Measurements from ENCODE around the gene LBR.
A peak's percentile ranks its signal among the peaks of the same experiment; 100 is the strongest.

Gene LBR

GRCh38 chr1:225424562-225425200 lies 3.2 kb downstream of the LBR start:
- Histone ChIP-seq H3K4me3 (ENCODE audit: low read depth in 1 of 2, low read length in 2 of 2) (peak overlapping the region in 1 of 2 donors; percentile 84), H3K36me3 (ENCODE audit: insufficient read depth, low read length) (peaks cover 5% of the 10 kb centered on the region), H3K4me1 (ENCODE audit: insufficient read depth, low read length) (peaks cover 46% of the 10 kb centered on the region), H3K27me3 (ENCODE audit: control insufficient read depth in 1 of 2, insufficient read depth in 2 of 2, low read length in 2 of 2) (no peaks in the 10 kb centered on the region), H3K9me3 (ENCODE audit: low read length) (no peaks in the 10 kb centered on the region), H3K9ac (ENCODE audit: low read length) (peak overlapping the region; percentile 38), H3K27ac (ENCODE audit: low read depth, low read length) (no peak overlapping the region)

- H3K27ac ChIP-seq (ENCODE audit: low read depth, low read length): peak overlapping the region; percentile 28
- H3K9ac ChIP-seq (ENCODE audit: low read length): no peak overlapping the region
- H3K36me3 ChIP-seq (ENCODE audit: insufficient read depth, low read length): peaks cover 17% of the 10 kb centered on the region
- H3K4me1 ChIP-seq (ENCODE audit: insufficient read depth, low read length): peaks cover 46% of the 10 kb centered on the region
- peak overlapping the region; percentile 7 to 16 for H3K4me3 ChIP-seq (ENCODE audit: low read depth in 1 of 2, low read length in 2 of 2)
- no peaks in the 10 kb centered on the region for H3K9me3 ChIP-seq (ENCODE audit: low read length)
- no peaks in the 10 kb centered on the region for H3K27me3 ChIP-seq (ENCODE audit: control insufficient read depth in 1 of 2, insufficient read depth in 2 of 2, low read length in 2 of 2)
These were observed 4.4 kb downstream of the LBR start for GRCh38 chr1:225423518-225423855.

GRCh38 chr1:225422795-225423517 lies 4.9 kb downstream of the LBR start:
- H3K27me3 ChIP-seq (ENCODE audit: control insufficient read depth in 1 of 2, insufficient read depth in 2 of 2, low read length in 2 of 2): no peaks in the 10 kb centered on the region
- H3K9me3 ChIP-seq (ENCODE audit: low read length): no peaks in the 10 kb centered on the region
- H3K9ac ChIP-seq (ENCODE audit: low read length): peak overlapping the region; percentile 3
- peaks cover 46% of the 10 kb centered on the region for H3K4me1 ChIP-seq (ENCODE audit: insufficient read depth, low read length)
- H3K4me3 ChIP-seq (ENCODE audit: low read depth in 1 of 2, low read length in 2 of 2): peak overlapping the region; percentile 16 to 25
- peak overlapping the region; percentile 28 for H3K27ac ChIP-seq (ENCODE audit: low read depth, low read length)
- H3K36me3 ChIP-seq (ENCODE audit: insufficient read depth, low read length): peaks cover 19% of the 10 kb centered on the region

GRCh38 chr1:225422031-225422605 lies 5.7 kb downstream of the LBR start:
- H3K4me1 ChIP-seq (ENCODE audit: insufficient read depth, low read length): peaks cover 46% of the 10 kb centered on the region
- no peaks in the 10 kb centered on the region for H3K27me3 ChIP-seq (ENCODE audit: control insufficient read depth in 1 of 2, insufficient read depth in 2 of 2, low read length in 2 of 2)
- H3K4me3 ChIP-seq (ENCODE audit: low read depth in 1 of 2, low read length in 2 of 2): peak overlapping the region in 1 of 2 donors; percentile 25
- H3K36me3 ChIP-seq (ENCODE audit: insufficient read depth, low read length): peaks cover 26% of the 10 kb centered on the region
- peak overlapping the region; percentile 27 for H3K27ac ChIP-seq (ENCODE audit: low read depth, low read length)
- no peaks in the 10 kb centered on the region for H3K9me3 ChIP-seq (ENCODE audit: low read length)
- peak overlapping the region; percentile 10 for H3K9ac ChIP-seq (ENCODE audit: low read length)

- H3K4me1 ChIP-seq (ENCODE audit: insufficient read depth, low read length): peaks cover 29% of the 10 kb centered on the region
- H3K27ac ChIP-seq (ENCODE audit: low read depth, low read length): no peak overlapping the region
- H3K36me3 ChIP-seq (ENCODE audit: insufficient read depth, low read length): peaks cover 54% of the 10 kb centered on the region
- H3K27me3 ChIP-seq (ENCODE audit: control insufficient read depth in 1 of 2, insufficient read depth in 2 of 2, low read length in 2 of 2): no peaks in the 10 kb centered on the region
- no peak overlapping the region for H3K9ac ChIP-seq (ENCODE audit: low read length)
- no peak overlapping the region for H3K4me3 ChIP-seq (ENCODE audit: low read depth in 1 of 2, low read length in 2 of 2)
- H3K9me3 ChIP-seq (ENCODE audit: low read length): no peaks in the 10 kb centered on the region
These were observed 9.2 kb downstream of the LBR start for GRCh38 chr1:225418598-225418997.

GRCh38 chr1:225418059-225418458 lies 9.8 kb downstream of the LBR start:
- Histone ChIP-seq H3K4me1 (ENCODE audit: insufficient read depth, low read length) (peaks cover 29% of the 10 kb centered on the region), H3K9ac (ENCODE audit: low read length) (no peak overlapping the region), H3K36me3 (ENCODE audit: insufficient read depth, low read length) (peaks cover 55% of the 10 kb centered on the region), H3K27me3 (ENCODE audit: control insufficient read depth in 1 of 2, insufficient read depth in 2 of 2, low read length in 2 of 2) (no peaks in the 10 kb centered on the region), H3K4me3 (ENCODE audit: low read depth in 1 of 2, low read length in 2 of 2) (no peak overlapping the region), H3K27ac (ENCODE audit: low read depth, low read length) (no peak overlapping the region), H3K9me3 (ENCODE audit: low read length) (no peaks in the 10 kb centered on the region)

- Histone ChIP-seq H3K27me3 (ENCODE audit: control insufficient read depth in 1 of 2, insufficient read depth in 2 of 2, low read length in 2 of 2) (no peaks in the 10 kb centered on the region), H3K4me3 (ENCODE audit: low read depth in 1 of 2, low read length in 2 of 2) (no peak overlapping the region), H3K36me3 (ENCODE audit: insufficient read depth, low read length) (peaks cover 71% of the 10 kb centered on the region), H3K9me3 (ENCODE audit: low read length) (no peaks in the 10 kb centered on the region), H3K27ac (ENCODE audit: low read depth, low read length) (no peak overlapping the region), H3K4me1 (ENCODE audit: insufficient read depth, low read length) (peaks cover 30% of the 10 kb centered on the region), H3K9ac (ENCODE audit: low read length) (no peak overlapping the region)
These were observed 11.7 kb downstream of the LBR start for GRCh38 chr1:225415967-225416745.

- peaks cover 77% of the 10 kb centered on the region for H3K36me3 ChIP-seq (ENCODE audit: insufficient read depth, low read length)
- H3K4me3 ChIP-seq (ENCODE audit: low read depth in 1 of 2, low read length in 2 of 2): no peak overlapping the region
- H3K27ac ChIP-seq (ENCODE audit: low read depth, low read length): no peak overlapping the region
- no peaks in the 10 kb centered on the region for H3K9me3 ChIP-seq (ENCODE audit: low read length)
- no peak overlapping the region for H3K9ac ChIP-seq (ENCODE audit: low read length)
- H3K27me3 ChIP-seq (ENCODE audit: control insufficient read depth in 1 of 2, insufficient read depth in 2 of 2, low read length in 2 of 2): no peaks in the 10 kb centered on the region
- H3K4me1 ChIP-seq (ENCODE audit: insufficient read depth, low read length): peaks cover 31% of the 10 kb centered on the region
These were observed 12.5 kb downstream of the LBR start for GRCh38 chr1:225415307-225415706.

- H3K27me3 ChIP-seq (ENCODE audit: control insufficient read depth in 1 of 2, insufficient read depth in 2 of 2, low read length in 2 of 2): no peaks in the 10 kb centered on the region
- H3K4me1 ChIP-seq (ENCODE audit: insufficient read depth, low read length): peaks cover 31% of the 10 kb centered on the region
- no peaks in the 10 kb centered on the region for H3K9me3 ChIP-seq (ENCODE audit: low read length)
- H3K27ac ChIP-seq (ENCODE audit: low read depth, low read length): peak overlapping the region; percentile 21
- H3K36me3 ChIP-seq (ENCODE audit: insufficient read depth, low read length): peaks cover 81% of the 10 kb centered on the region
- H3K4me3 ChIP-seq (ENCODE audit: low read depth in 1 of 2, low read length in 2 of 2): no peak overlapping the region
- no peak overlapping the region for H3K9ac ChIP-seq (ENCODE audit: low read length)
These were observed 14.0 kb downstream of the LBR start for GRCh38 chr1:225413708-225414375.

GRCh38 chr1:225412803-225413351 lies 15.0 kb downstream of the LBR start:
- Histone ChIP-seq H3K27ac (ENCODE audit: low read depth, low read length) (no peak overlapping the region), H3K4me3 (ENCODE audit: low read depth in 1 of 2, low read length in 2 of 2) (no peak overlapping the region), H3K36me3 (ENCODE audit: insufficient read depth, low read length) (peaks cover 76% of the 10 kb centered on the region), H3K4me1 (ENCODE audit: insufficient read depth, low read length) (peaks cover 31% of the 10 kb centered on the region), H3K27me3 (ENCODE audit: control insufficient read depth in 1 of 2, insufficient read depth in 2 of 2, low read length in 2 of 2) (no peaks in the 10 kb centered on the region), H3K9ac (ENCODE audit: low read length) (no peak overlapping the region), H3K9me3 (ENCODE audit: low read length) (no peaks in the 10 kb centered on the region)
